ENCODE data around the gene ELP2. TPM values are rescaled to one million over a fixed set of nuclear protein-coding genes. Genes with fewer than 3 reads are reported as not detected.
"Not testable (repeated sequence)": the region's sequence is repeated elsewhere in the genome, so short reads cannot be mapped to it uniquely, and the experiment has no call there.

The ELP2 gene, protein sequence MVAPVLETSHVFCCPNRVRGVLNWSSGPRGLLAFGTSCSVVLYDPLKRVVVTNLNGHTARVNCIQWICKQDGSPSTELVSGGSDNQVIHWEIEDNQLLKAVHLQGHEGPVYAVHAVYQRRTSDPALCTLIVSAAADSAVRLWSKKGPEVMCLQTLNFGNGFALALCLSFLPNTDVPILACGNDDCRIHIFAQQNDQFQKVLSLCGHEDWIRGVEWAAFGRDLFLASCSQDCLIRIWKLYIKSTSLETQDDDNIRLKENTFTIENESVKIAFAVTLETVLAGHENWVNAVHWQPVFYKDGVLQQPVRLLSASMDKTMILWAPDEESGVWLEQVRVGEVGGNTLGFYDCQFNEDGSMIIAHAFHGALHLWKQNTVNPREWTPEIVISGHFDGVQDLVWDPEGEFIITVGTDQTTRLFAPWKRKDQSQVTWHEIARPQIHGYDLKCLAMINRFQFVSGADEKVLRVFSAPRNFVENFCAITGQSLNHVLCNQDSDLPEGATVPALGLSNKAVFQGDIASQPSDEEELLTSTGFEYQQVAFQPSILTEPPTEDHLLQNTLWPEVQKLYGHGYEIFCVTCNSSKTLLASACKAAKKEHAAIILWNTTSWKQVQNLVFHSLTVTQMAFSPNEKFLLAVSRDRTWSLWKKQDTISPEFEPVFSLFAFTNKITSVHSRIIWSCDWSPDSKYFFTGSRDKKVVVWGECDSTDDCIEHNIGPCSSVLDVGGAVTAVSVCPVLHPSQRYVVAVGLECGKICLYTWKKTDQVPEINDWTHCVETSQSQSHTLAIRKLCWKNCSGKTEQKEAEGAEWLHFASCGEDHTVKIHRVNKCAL
- 10 to 100 TPM; 83.7 to 84.4 TPM for total RNA-seq

- H3K9me3 Mint-ChIP-seq: no peaks in the 10 kb centered on the region
- DNase-seq: peak; percentile 95
- POLR2A ChIA-PET: interaction anchor here (0.5 to 2.8 kb wide), 7 partner anchors 14 to 699 kb away, joined by 3 to 8 read pairs (median 3); partner anchors contain the start of genes KIAA1328, RMP24 and TPGS2
- H3K36me3 Mint-ChIP-seq: peaks cover 19% of the 10 kb centered on the region
- peak within 1 kb of the TSS; percentile 95 for H3K27ac Mint-ChIP-seq
- intact Hi-C loops (cut with micrococcal nuclease): loop anchor here (1.0 to 2.0 kb wide), 6 partner anchors 13 to 785 kb away; partner anchors contain the start of genes INO80C, RMP24, RPRD1A and ZNF24
- H3K4me3 Mint-ChIP-seq: peak within 1 kb of the TSS; percentile 94
- peaks cover 60% of the 10 kb centered on the region for H3K4me1 Mint-ChIP-seq (ENCODE audit: low read depth)
- H3K27me3 Mint-ChIP-seq: no peaks in the 10 kb centered on the region
- CTCF ChIA-PET: interaction anchor here (1.2 to 3.2 kb wide), 3 partner anchors 18 to 112 kb away, joined by 3 to 12 read pairs (median 4); no protein-coding TSS in a partner anchor
Measured at GRCh38 chr18:36129300-36130038, at the start of gene ELP2, which contains the start of gene SLC39A6. Gene ELP2, plus strand, starts transcription at chr18:36129899. Its CDS starts 35 bp downstream, at chr18:36129934. Gene SLC39A6, minus strand, starts transcription at chr18:36129340. Its CDS starts 2,333 bp downstream, at chr18:36127007.

DNA sequence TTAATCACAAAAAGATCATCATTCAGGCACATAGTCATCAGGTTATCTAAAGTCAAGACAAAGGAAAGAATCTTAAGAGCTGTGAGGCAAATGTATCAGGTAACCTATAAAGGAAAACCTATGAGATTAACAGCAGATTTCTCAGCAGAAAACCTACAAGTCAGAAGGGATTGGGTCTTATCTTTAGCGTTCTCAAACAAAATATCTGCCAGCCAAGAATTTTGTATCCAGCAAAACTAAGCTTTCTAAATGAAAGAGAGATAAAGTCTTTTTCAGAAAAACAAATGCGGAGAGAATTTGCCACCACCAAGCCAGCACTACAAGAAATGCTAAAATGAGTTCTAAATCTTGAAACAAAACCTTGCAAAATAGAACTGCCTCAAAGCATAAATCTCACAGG is 48.6 kb upstream of the ELP2 start:
- DNase-seq; H3K4me3 Mint-ChIP-seq; intact Hi-C loops (cut with micrococcal nuclease); H3K27me3 Mint-ChIP-seq; POLR2A ChIA-PET; H3K36me3 Mint-ChIP-seq; H3K4me1 Mint-ChIP-seq (ENCODE audit: low read depth); H3K27ac Mint-ChIP-seq; CTCF ChIA-PET: not testable (repeated sequence)
- H3K9me3 Mint-ChIP-seq: peaks cover 19% of the 10 kb centered on the region

DNA sequence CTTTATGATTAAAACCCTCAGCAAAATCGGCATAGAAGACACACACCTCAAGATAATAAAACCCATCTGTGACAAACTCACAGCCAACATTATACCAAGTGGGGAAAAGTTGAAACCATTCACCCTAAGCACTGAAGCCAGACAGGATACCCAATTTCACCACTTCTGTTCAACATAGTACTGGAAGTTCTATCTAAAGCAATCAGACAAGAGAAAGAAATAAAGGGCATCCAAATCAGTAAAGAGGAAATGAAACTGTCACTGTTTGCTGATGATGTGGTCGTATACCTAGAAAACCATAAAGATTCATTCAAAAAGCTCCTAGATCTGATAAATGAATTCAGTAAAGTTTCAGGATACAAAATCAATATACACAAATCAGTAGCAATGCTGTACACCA is 46.0 kb upstream of the ELP2 start:
- intact Hi-C loops (cut with micrococcal nuclease): no loop called here
- peaks cover 19% of the 10 kb centered on the region for H3K9me3 Mint-ChIP-seq
- no peak for DNase-seq
- peaks cover 2% of the 10 kb centered on the region for H3K4me1 Mint-ChIP-seq (ENCODE audit: low read depth)
- H3K36me3 Mint-ChIP-seq: peaks cover 8% of the 10 kb centered on the region
- H3K27ac Mint-ChIP-seq: no peak overlapping the region
- H3K4me3 Mint-ChIP-seq: no peak overlapping the region
- ChIA-PET POLR2A (no interaction called here), CTCF (no interaction called here)
- H3K27me3 Mint-ChIP-seq: peaks cover 7% of the 10 kb centered on the region

- CTCF ChIA-PET: interaction anchor here (0.8 to 2.9 kb wide), 3 partner anchors 10 to 199 kb away, joined by 3 to 10 read pairs (median 4); no protein-coding TSS in a partner anchor
- no peak for DNase-seq
- intact Hi-C loops (cut with micrococcal nuclease): no loop called here
Measured at GRCh38 chr18:36085195-36085594, 44.5 kb upstream of the ELP2 start.

DNA sequence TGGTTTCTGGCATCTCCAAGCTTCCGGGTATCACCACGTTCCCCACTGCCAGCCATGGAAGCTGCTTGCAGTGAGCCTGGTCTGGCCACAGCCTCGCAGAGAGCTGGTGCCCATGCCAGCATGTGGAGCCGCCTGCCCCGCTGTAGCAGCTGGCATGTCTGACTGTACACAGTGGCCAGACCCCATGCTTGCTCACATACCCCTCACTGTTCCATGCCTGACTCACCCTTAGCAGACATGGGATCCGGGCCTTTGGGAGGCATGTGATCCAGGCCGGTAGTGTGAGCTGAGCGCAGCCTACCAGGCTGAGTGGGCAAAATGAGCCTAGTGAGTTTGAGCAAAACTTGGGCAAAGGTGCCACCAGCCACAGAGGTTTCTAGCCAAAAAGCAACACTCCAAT is 43.5 kb upstream of the ELP2 start:
- Mint-ChIP-seq H3K27me3 (no peaks in the 10 kb centered on the region), H3K36me3 (peaks cover 1% of the 10 kb centered on the region), H3K9me3 (peaks cover 5% of the 10 kb centered on the region), H3K4me1 (ENCODE audit: low read depth) (peaks cover 2% of the 10 kb centered on the region), H3K4me3 (no peak overlapping the region), H3K27ac (no peak overlapping the region)
- no peak for DNase-seq
- CTCF ChIA-PET: interaction anchor here (1.4 to 2.9 kb wide), 3 partner anchors 9 to 198 kb away, joined by 3 to 10 read pairs (median 4); no protein-coding TSS in a partner anchor
- intact Hi-C loops (cut with micrococcal nuclease): no loop called here
- POLR2A ChIA-PET: no interaction called here

More at GRCh38 chr18:36085195-36085594, 44.5 kb upstream of the ELP2 start:
- Mint-ChIP-seq H3K36me3 (peaks cover 8% of the 10 kb centered on the region), H3K27me3 (no peaks in the 10 kb centered on the region), H3K27ac (no peak overlapping the region), H3K4me1 (ENCODE audit: low read depth) (peaks cover 2% of the 10 kb centered on the region), H3K9me3 (peaks cover 15% of the 10 kb centered on the region), H3K4me3 (no peak overlapping the region)
- POLR2A ChIA-PET: no interaction called here

GRCh38 chr18:36088256-36088655 is 41.4 kb upstream of the ELP2 start:
- H3K4me1 Mint-ChIP-seq (ENCODE audit: low read depth): peaks cover 11% of the 10 kb centered on the region
- no peak overlapping the region for H3K4me3 Mint-ChIP-seq
- DNase-seq: no peak
- H3K27ac Mint-ChIP-seq: no peak overlapping the region
- no peaks in the 10 kb centered on the region for H3K27me3 Mint-ChIP-seq
- H3K9me3 Mint-ChIP-seq: no peaks in the 10 kb centered on the region
- H3K36me3 Mint-ChIP-seq: no peaks in the 10 kb centered on the region
- ChIA-PET CTCF (interaction anchor here (1.1 kb wide), 1 partner anchor 22 kb away, joined by 3 read pairs; no protein-coding TSS in a partner anchor), POLR2A (no interaction called here)
- intact Hi-C loops (cut with micrococcal nuclease): no loop called here

DNA sequence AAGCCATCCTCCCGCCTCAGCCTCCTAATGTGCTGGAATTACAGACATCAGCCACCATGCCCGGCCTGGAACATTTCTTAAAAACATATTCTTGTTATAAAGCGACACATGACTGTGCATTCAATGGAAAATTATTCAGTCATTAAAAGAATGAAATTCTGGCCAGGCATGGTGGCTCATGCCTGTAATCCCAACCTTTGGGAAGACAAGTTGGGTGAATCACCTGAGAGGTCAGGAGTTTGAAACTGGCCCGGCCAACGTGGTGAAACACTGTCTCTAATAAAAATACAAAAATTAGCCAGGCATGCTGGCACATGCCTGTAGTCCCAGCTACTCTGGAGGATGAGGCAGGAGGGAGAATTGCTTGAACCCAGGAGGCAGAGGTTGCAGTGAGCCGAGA is 40.7 kb upstream of the ELP2 start:
- intact Hi-C loops (cut with micrococcal nuclease): no loop called here
- no peaks in the 10 kb centered on the region for H3K36me3 Mint-ChIP-seq
- no peaks in the 10 kb centered on the region for H3K27me3 Mint-ChIP-seq
- H3K27ac Mint-ChIP-seq: no peak overlapping the region
- peaks cover 12% of the 10 kb centered on the region for H3K4me1 Mint-ChIP-seq (ENCODE audit: low read depth)
- CTCF ChIA-PET: no interaction called here
- no peak overlapping the region for H3K4me3 Mint-ChIP-seq
- H3K9me3 Mint-ChIP-seq: no peaks in the 10 kb centered on the region
- no peak for DNase-seq
- POLR2A ChIA-PET: no interaction called here

DNA sequence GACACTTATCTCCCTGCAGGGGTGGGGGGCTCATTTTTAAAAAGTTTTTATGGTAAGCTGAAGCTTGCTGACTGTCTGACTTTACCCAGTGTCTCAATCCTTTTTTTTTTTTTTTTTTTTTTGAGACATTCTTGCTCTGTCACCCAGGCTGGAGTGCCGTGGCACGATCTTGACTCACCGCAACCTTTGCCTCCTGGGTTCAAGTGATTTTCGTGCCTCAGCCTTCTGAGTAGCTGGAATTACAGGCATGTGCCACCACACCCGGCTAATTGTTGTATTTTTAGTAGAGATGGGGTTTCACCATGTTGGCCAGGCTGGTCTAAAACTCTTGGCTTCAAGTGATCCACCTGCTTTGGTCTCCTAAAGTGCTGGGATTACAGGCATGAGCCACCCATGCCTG is 37.6 kb upstream of the ELP2 start:
- H3K36me3 Mint-ChIP-seq; H3K27ac Mint-ChIP-seq; H3K4me3 Mint-ChIP-seq; intact Hi-C loops (cut with micrococcal nuclease); DNase-seq; POLR2A ChIA-PET; H3K27me3 Mint-ChIP-seq; H3K9me3 Mint-ChIP-seq: not testable (repeated sequence)
- H3K4me1 Mint-ChIP-seq (ENCODE audit: low read depth): peaks cover 12% of the 10 kb centered on the region
- CTCF ChIA-PET: interaction anchor here (1.1 kb wide), 1 partner anchor 74 kb away, joined by 3 read pairs; no protein-coding TSS in a partner anchor

GRCh38 chr18:36094431-36094830 is 35.3 kb upstream of the ELP2 start:
- ChIA-PET POLR2A (no interaction called here), CTCF (interaction anchor here (2.0 to 6.8 kb wide), 2 partner anchors 21 to 190 kb away, joined by 5 to 133 read pairs; no protein-coding TSS in a partner anchor)
- DNase-seq: no peak
- Mint-ChIP-seq H3K36me3 (no peaks in the 10 kb centered on the region), H3K27ac (no peak overlapping the region), H3K4me1 (ENCODE audit: low read depth) (peaks cover 12% of the 10 kb centered on the region), H3K9me3 (no peaks in the 10 kb centered on the region), H3K27me3 (peaks cover 2% of the 10 kb centered on the region), H3K4me3 (no peak overlapping the region)
- intact Hi-C loops (cut with micrococcal nuclease): no loop called here

DNA sequence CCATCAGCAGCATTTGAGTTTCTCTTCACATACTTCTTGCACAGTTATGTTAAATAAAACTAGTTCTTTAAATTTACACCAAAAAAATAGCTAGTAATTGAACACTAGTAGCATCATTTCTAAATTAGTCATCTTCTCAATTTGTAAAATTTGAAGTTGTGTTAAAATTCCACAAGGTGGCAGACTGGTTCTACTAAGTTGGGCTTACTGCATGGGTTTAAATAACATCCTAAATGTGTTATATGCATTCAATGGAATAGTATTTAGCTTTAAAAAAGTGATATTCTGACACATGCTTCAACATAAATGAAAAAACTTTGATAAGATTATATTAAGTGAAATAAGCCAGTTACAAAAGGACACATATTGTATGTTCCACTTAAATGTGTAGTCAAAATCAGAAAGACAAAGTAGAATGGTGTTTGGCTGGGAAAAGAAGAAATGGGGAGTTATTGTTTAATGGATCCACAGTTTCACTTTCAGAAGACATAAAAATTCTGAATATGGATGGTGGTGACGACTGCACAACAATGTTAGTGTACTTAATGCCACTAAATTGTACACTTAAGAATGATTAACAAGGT is 33.7 kb upstream of the ELP2 start:
- intact Hi-C loops (cut with micrococcal nuclease): loop anchor here (1.0 to 5.0 kb wide), 4 partner anchors 79 to 711 kb away; no protein-coding TSS in a partner anchor
- Mint-ChIP-seq H3K27me3 (peaks cover 2% of the 10 kb centered on the region), H3K9me3 (no peaks in the 10 kb centered on the region), H3K4me3 (no peak overlapping the region), H3K36me3 (no peaks in the 10 kb centered on the region), H3K4me1 (ENCODE audit: low read depth) (peaks cover 12% of the 10 kb centered on the region), H3K27ac (no peak overlapping the region)
- DNase-seq: no peak
- ChIA-PET POLR2A (no interaction called here), CTCF (interaction anchor here (0.5 to 6.8 kb wide), 30 partner anchors 10 to 598 kb away, joined by 3 to 133 read pairs (median 3); partner anchors contain the start of gene INO80C)

GRCh38 chr18:36096955-36097354 is 32.7 kb upstream of the ELP2 start:
- Mint-ChIP-seq H3K9me3 (no peaks in the 10 kb centered on the region), H3K4me1 (ENCODE audit: low read depth) (peaks cover 12% of the 10 kb centered on the region), H3K4me3 (no peak overlapping the region), H3K27me3 (peaks cover 2% of the 10 kb centered on the region), H3K36me3 (no peaks in the 10 kb centered on the region), H3K27ac (no peak overlapping the region)
- POLR2A ChIA-PET: no interaction called here
- intact Hi-C loops (cut with micrococcal nuclease): loop anchor here (1.0 to 5.0 kb wide), 4 partner anchors 80 to 710 kb away; no protein-coding TSS in a partner anchor
- CTCF ChIA-PET: interaction anchor here (3.0 to 6.8 kb wide), 2 partner anchors 79 to 187 kb away, joined by 36 to 133 read pairs; no protein-coding TSS in a partner anchor
- no peak for DNase-seq

All from activated CD4-positive, alpha-beta memory T cell treated with anti-CD3 and anti-CD28 coated beads for 36 hours (primary cell).